Progenitor cell of endocrine pancreas (in vitro differentiated cells): ENCODE results near the gene DNASE1L1. TPM values are rescaled to one million over a fixed set of nuclear protein-coding genes. Genes with fewer than 3 reads are reported as not detected.
"Not testable (repeated sequence)": the region's sequence is repeated elsewhere in the genome, so short reads cannot be mapped to it uniquely, and the experiment has no call there.

Experiments used
- DNase-seq: peaks from one replicate; pipeline ENCODE4 v3.0.0; 2021; ENCODE audit warnings: low spot score; ENCODE audit not compliant: unreplicated experiment
- H3K27ac Mint-ChIP-seq: 2 replicates; pipeline ENCODE4 v1.8.0; 2021; ENCODE audit warnings: mild to moderate bottlenecking, moderate library complexity, mixed read lengths
- H3K27me3 Mint-ChIP-seq: 2 replicates; pipeline ENCODE4 v1.8.0; 2021; ENCODE audit warnings: mixed read lengths
- H3K36me3 Mint-ChIP-seq: 2 replicates; pipeline ENCODE4 v1.8.0; 2022; ENCODE audit warnings: mixed read lengths; ENCODE audit not compliant: insufficient read depth
- H3K4me1 Mint-ChIP-seq: 2 replicates; pipeline ENCODE4 v1.8.0; 2021; ENCODE audit warnings: low read depth, mixed read lengths
- H3K4me3 Mint-ChIP-seq: 2 replicates; pipeline ENCODE4 v1.8.0; 2021; ENCODE audit warnings: low read depth, mild to moderate bottlenecking, moderate library complexity, mixed read lengths
- H3K9me3 Mint-ChIP-seq: 2 replicates; pipeline ENCODE4 v1.8.0; 2021; ENCODE audit warnings: low read depth, mixed read lengths
- CTCF ChIP-seq: fragments of 200-600 bp; sonication (generic); IDR thresholded peaks from one replicate; pipeline ENCODE4 v1.5.0; 2021; ENCODE audit warnings: antibody characterized with exemption, mild to moderate bottlenecking; ENCODE audit not compliant: unreplicated experiment
- total RNA-seq: library from RNA; stranded (reverse); gene quantifications from 2 replicates; pipeline ENCODE4 v1.2.1, GENCODE V29; 2021

The DNASE1L1 gene
- total RNA-seq, 1 donor from 2014 or later = 12.7 TPM

- not testable (repeated sequence) for H3K27ac Mint-ChIP-seq, H3K36me3 Mint-ChIP-seq, H3K9me3 Mint-ChIP-seq, DNase-seq, H3K27me3 Mint-ChIP-seq, H3K4me1 Mint-ChIP-seq, H3K4me3 Mint-ChIP-seq
Observed at GRCh38 chrX:154388094-154388493, 21.0 kb downstream of the DNASE1L1 start.

DNA sequence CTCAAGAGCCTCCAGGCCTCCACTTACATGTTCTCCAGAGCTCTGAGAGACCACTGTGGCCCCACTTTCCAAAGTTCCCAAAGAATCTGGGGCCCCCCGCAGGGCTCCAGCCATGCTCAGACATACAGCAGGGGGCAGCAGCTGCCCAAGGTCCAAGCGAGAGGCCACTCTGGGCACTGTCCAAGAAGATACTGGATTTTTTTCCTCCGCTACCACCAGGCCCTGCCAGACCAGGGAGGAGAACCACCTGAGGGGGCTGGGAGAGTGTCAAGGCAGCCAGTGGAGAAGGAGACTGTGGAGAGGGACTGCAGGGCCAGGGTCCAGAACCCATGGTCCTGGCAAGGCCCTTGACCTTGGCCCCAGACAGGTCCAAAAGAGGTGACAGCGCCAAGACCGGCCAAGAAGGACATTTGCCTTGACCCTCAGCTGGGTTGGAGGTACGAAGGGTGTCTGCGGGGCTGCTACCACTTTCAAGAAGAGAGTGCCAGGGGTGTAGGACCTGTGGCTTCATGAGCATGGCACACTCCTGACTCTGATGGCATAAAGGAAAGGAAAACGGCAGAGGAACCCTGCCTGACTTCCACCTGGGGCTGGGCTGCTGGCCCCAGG is 24.7 kb downstream of the DNASE1L1 start:
- H3K36me3 Mint-ChIP-seq = peaks cover 2% of the 10 kb centered on the region
- no peaks in the 10 kb centered on the region for H3K27me3 Mint-ChIP-seq
- H3K4me1 Mint-ChIP-seq = peaks cover 9% of the 10 kb centered on the region
- no peaks in the 10 kb centered on the region for H3K9me3 Mint-ChIP-seq
- no peak overlapping the region for H3K4me3 Mint-ChIP-seq
- no peak for DNase-seq
- H3K27ac Mint-ChIP-seq = no peak overlapping the region
- peak; percentile 41 for TF ChIP-seq CTCF

- H3K27ac Mint-ChIP-seq = no peak overlapping the region
- H3K4me3 Mint-ChIP-seq = no peak overlapping the region
- H3K36me3 Mint-ChIP-seq = peaks cover 2% of the 10 kb centered on the region
- TF ChIP-seq CTCF = no peak
- H3K27me3 Mint-ChIP-seq = no peaks in the 10 kb centered on the region
- no peak for DNase-seq
- peaks cover 9% of the 10 kb centered on the region for H3K4me1 Mint-ChIP-seq
- no peaks in the 10 kb centered on the region for H3K9me3 Mint-ChIP-seq
Observed at GRCh38 chrX:154383359-154384283, 25.4 kb downstream of the DNASE1L1 start.

DNA sequence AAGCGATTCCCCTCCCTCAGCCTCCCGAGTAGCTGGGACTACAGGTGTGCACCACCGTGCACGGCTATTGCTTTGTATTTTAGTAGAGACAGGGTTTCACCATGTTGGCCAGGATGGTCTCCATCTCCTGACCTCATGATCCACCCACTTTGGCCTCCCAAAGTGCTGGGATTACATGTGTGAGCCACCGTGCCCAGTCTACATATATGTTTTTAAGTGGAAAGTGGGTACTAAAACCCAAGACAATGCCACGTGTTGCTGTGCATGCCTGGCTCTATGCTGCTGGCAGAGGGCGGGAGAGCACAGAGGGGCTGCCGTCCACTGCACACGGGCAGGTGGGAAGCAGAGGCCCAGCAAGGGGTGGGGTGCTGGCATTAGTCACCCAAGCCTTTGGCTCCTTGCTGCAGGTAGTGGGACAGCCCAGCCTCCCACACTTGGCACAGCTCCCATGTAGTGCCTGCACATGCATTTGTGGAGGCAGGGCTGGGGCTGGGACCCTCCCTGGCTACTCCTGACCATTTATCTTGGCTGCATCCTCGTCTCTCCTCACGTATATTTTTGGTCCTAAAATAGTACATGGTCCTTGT is 26.5 kb downstream of the DNASE1L1 start:
- H3K27ac Mint-ChIP-seq = no peak overlapping the region
- H3K9me3 Mint-ChIP-seq = no peaks in the 10 kb centered on the region
- peaks cover 9% of the 10 kb centered on the region for H3K4me1 Mint-ChIP-seq
- H3K27me3 Mint-ChIP-seq = no peaks in the 10 kb centered on the region
- H3K4me3 Mint-ChIP-seq = no peak overlapping the region
- no peak for TF ChIP-seq CTCF
- DNase-seq = no peak
- H3K36me3 Mint-ChIP-seq = peaks cover 2% of the 10 kb centered on the region

- H3K36me3 Mint-ChIP-seq = peaks cover 2% of the 10 kb centered on the region
- H3K27ac Mint-ChIP-seq = no peak overlapping the region
- no peak for TF ChIP-seq CTCF
- peaks cover 2% of the 10 kb centered on the region for H3K9me3 Mint-ChIP-seq
- H3K27me3 Mint-ChIP-seq = no peaks in the 10 kb centered on the region
- H3K4me1 Mint-ChIP-seq = peaks cover 9% of the 10 kb centered on the region
- no peak for DNase-seq
- H3K4me3 Mint-ChIP-seq = no peak overlapping the region
Observed at GRCh38 chrX:154381271-154381670, 27.8 kb downstream of the DNASE1L1 start.
